22Rv1 (cell line): Measurements from ENCODE around the gene RPA1.

Experiments
- ZFX ChIP-seq: fragments of 450-650 bp; IDR thresholded peaks from 2 replicates; pipeline ENCODE4 v1.6.1; 2017; ENCODE audit warnings: antibody characterized with exemption, borderline replicate concordance
- TF ChIP-seq, protein P1 (sequence below): fragments of 450-650 bp; IDR thresholded peaks from 2 replicates; pipeline ENCODE4 v1.5.1; 2017; ENCODE audit warnings: mild to moderate bottlenecking

DNA sequence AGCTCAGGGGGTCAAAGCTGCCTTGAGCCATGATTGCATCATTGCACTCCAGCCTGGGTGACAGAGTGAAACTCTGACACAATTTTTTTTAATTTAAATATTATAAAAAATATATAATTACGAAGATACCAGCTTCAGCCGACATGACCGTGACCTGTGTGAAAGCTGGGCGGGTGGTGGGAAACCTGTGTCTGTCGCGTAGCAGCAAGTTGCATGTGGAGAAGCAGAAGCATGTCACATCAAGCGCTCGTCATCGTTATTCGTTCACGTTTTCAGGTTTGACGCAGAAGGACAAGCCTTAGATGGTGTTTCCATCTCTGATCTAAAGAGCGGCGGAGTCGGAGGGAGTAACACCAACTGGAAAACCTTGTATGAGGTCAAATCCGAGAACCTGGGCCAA lies 53.7 kb downstream of the RPA1 start:
- TF ChIP-seq, protein P1, sequence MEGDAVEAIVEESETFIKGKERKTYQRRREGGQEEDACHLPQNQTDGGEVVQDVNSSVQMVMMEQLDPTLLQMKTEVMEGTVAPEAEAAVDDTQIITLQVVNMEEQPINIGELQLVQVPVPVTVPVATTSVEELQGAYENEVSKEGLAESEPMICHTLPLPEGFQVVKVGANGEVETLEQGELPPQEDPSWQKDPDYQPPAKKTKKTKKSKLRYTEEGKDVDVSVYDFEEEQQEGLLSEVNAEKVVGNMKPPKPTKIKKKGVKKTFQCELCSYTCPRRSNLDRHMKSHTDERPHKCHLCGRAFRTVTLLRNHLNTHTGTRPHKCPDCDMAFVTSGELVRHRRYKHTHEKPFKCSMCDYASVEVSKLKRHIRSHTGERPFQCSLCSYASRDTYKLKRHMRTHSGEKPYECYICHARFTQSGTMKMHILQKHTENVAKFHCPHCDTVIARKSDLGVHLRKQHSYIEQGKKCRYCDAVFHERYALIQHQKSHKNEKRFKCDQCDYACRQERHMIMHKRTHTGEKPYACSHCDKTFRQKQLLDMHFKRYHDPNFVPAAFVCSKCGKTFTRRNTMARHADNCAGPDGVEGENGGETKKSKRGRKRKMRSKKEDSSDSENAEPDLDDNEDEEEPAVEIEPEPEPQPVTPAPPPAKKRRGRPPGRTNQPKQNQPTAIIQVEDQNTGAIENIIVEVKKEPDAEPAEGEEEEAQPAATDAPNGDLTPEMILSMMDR = no peak
- TF ChIP-seq ZFX = no peak
